Embryonic facial prominence (tissue), 1 donor: ENCODE results near the gene LKAAEAR1.

Experiments used
- DNase-seq: peaks from one replicate; pipeline ENCODE4 v3.0.0-alpha.2; 2016; ENCODE audit errors: extremely low spot score

The LKAAEAR1 gene

GRCh38 chr20:64110411-64111068 lies 26.3 kb upstream of the LKAAEAR1 start:
- DNase-seq, result no peak

GRCh38 chr20:64109831-64110391 lies 25.7 kb upstream of the LKAAEAR1 start:
- no peak for DNase-seq

- no peak for DNase-seq
These were observed 24.8 kb upstream of the LKAAEAR1 start for GRCh38 chr20:64108731-64109681.

- no peak for DNase-seq
These were observed 23.7 kb upstream of the LKAAEAR1 start for GRCh38 chr20:64107736-64108457.

GRCh38 chr20:64106981-64107735 lies 23.0 kb upstream of the LKAAEAR1 start, which contains the start of gene NPBWR2:
TSS of gene NPBWR2 (minus strand) at chr20:64107565. CDS start at chr20:64106831, 734 bp downstream.
- no peak for DNase-seq

- DNase-seq, result no peak
These were observed 22.3 kb upstream of the LKAAEAR1 start for GRCh38 chr20:64106435-64106961.

- no peak for DNase-seq
These were observed 21.7 kb upstream of the LKAAEAR1 start for GRCh38 chr20:64105846-64106434.

- DNase-seq, result no peak
These were observed 20.7 kb upstream of the LKAAEAR1 start for GRCh38 chr20:64104667-64105451.

- no peak for DNase-seq
These were observed 19.9 kb upstream of the LKAAEAR1 start for GRCh38 chr20:64103871-64104666.

GRCh38 chr20:64102647-64103354 lies 18.6 kb upstream of the LKAAEAR1 start:
- no peak for DNase-seq

- no peak for DNase-seq
These were observed 17.8 kb upstream of the LKAAEAR1 start for GRCh38 chr20:64101731-64102621.

GRCh38 chr20:64100946-64101688 lies 16.9 kb upstream of the LKAAEAR1 start:
- no peak for DNase-seq

GRCh38 chr20:64100566-64100888 lies 16.3 kb upstream of the LKAAEAR1 start:
- DNase-seq, result no peak

- DNase-seq, result no peak
These were observed 15.8 kb upstream of the LKAAEAR1 start for GRCh38 chr20:64099880-64100565.

- no peak for DNase-seq
These were observed 15.0 kb upstream of the LKAAEAR1 start for GRCh38 chr20:64099086-64099786.
